Measurements from ENCODE around the gene PLEKHG5.

Gene PLEKHG5

GRCh38 chr1:6512245-6512907, 20.9 kb upstream of the PLEKHG5 start:
- TF ChIP-seq TCF12 (IDR thresholded peaks at IDR 0.05; ENCODE audit: low read depth) = no peak
- no peak for TF ChIP-seq NFIC (IDR thresholded peaks at IDR 0.05)
- TF ChIP-seq CREB1 (IDR thresholded peaks at IDR 0.05; ENCODE audit: low read depth) = no peak
- no peak for TF ChIP-seq FOXM1 (IDR thresholded peaks at IDR 0.05; ENCODE audit: borderline replicate concordance, low read depth)
- TF ChIP-seq CEBPB (IDR thresholded peaks at IDR 0.05) = no peak

GRCh38 chr1:6511561-6512244, 20.2 kb upstream of the PLEKHG5 start:
- no peak for TF ChIP-seq ZBTB7A (IDR thresholded peaks at IDR 0.05; ENCODE audit: low read depth)
- TF ChIP-seq EP300 (IDR thresholded peaks at IDR 0.05; ENCODE audit: borderline replicate concordance) = no peak
- TF ChIP-seq RAD21 (IDR thresholded peaks at IDR 0.05; ENCODE audit: low read depth) = no peak
- no peak for TF ChIP-seq MAX (IDR thresholded peaks at IDR 0.05)
- TF ChIP-seq TAF1 (IDR thresholded peaks at IDR 0.05; ENCODE audit: low read depth) = no peak
- no peak for TF ChIP-seq USF1 (IDR thresholded peaks at IDR 0.05)
- TF ChIP-seq CREB1 (IDR thresholded peaks at IDR 0.05; ENCODE audit: low read depth) = no peak
- no peak for TF ChIP-seq REST (IDR thresholded peaks at IDR 0.05; ENCODE audit: low read depth)
- no peak for TF ChIP-seq FOXM1 (IDR thresholded peaks at IDR 0.05; ENCODE audit: borderline replicate concordance, low read depth)
- TF ChIP-seq NFIC (IDR thresholded peaks at IDR 0.05) = no peak
- TF ChIP-seq YY1 (IDR thresholded peaks at IDR 0.05; ENCODE audit: low read depth) = no peak
- no peak for TF ChIP-seq TCF12 (IDR thresholded peaks at IDR 0.05; ENCODE audit: low read depth)
- TF ChIP-seq EGR1 (IDR thresholded peaks at IDR 0.05) = no peak
- no peak for TF ChIP-seq TEAD4 (IDR thresholded peaks at IDR 0.05)
- TF ChIP-seq CEBPB (IDR thresholded peaks at IDR 0.05) = no peak

GRCh38 chr1:6511056-6511455, 19.6 kb upstream of the PLEKHG5 start:
- TF ChIP-seq YY1 (IDR thresholded peaks at IDR 0.05; ENCODE audit: low read depth) (no peak), RAD21 (IDR thresholded peaks at IDR 0.05; ENCODE audit: low read depth) (no peak), CREB1 (IDR thresholded peaks at IDR 0.05; ENCODE audit: low read depth) (no peak), ZBTB7A (IDR thresholded peaks at IDR 0.05; ENCODE audit: low read depth) (no peak), TEAD4 (IDR thresholded peaks at IDR 0.05) (no peak), MAX (IDR thresholded peaks at IDR 0.05) (no peak), CEBPB (IDR thresholded peaks at IDR 0.05) (no peak)

- TF ChIP-seq TAF1 (IDR thresholded peaks at IDR 0.05; ENCODE audit: low read depth) = no peak
- no peak for TF ChIP-seq MAX (IDR thresholded peaks at IDR 0.05)
- TF ChIP-seq RAD21 (IDR thresholded peaks at IDR 0.05; ENCODE audit: low read depth) = no peak
- TF ChIP-seq TCF12 (IDR thresholded peaks at IDR 0.05; ENCODE audit: low read depth) = no peak
- no peak for TF ChIP-seq FOXM1 (IDR thresholded peaks at IDR 0.05; ENCODE audit: borderline replicate concordance, low read depth)
- no peak for TF ChIP-seq CEBPB (IDR thresholded peaks at IDR 0.05)
- no peak for TF ChIP-seq NFIC (IDR thresholded peaks at IDR 0.05)
- TF ChIP-seq CREB1 (IDR thresholded peaks at IDR 0.05; ENCODE audit: low read depth) = no peak
- TF ChIP-seq ZBTB7A (IDR thresholded peaks at IDR 0.05; ENCODE audit: low read depth) = no peak
- TF ChIP-seq TEAD4 (IDR thresholded peaks at IDR 0.05) = no peak
- TF ChIP-seq USF1 (IDR thresholded peaks at IDR 0.05) = no peak
- no peak for TF ChIP-seq EP300 (IDR thresholded peaks at IDR 0.05; ENCODE audit: borderline replicate concordance)
- no peak for TF ChIP-seq YY1 (IDR thresholded peaks at IDR 0.05; ENCODE audit: low read depth)
- TF ChIP-seq EGR1 (IDR thresholded peaks at IDR 0.05) = no peak
- TF ChIP-seq REST (IDR thresholded peaks at IDR 0.05; ENCODE audit: low read depth) = no peak
These were observed 19.0 kb upstream of the PLEKHG5 start for GRCh38 chr1:6510493-6510892.

- TF ChIP-seq MAX (IDR thresholded peaks at IDR 0.05) (no peak), USF1 (IDR thresholded peaks at IDR 0.05) (no peak)
These were observed 18.4 kb upstream of the PLEKHG5 start for GRCh38 chr1:6509919-6510291.
